HepG2 (cell line): Measurements from ENCODE around the gene ASGR1. TPM values are rescaled to one million over a fixed set of nuclear protein-coding genes. Genes with fewer than 3 reads are reported as not detected.
"Not testable (repeated sequence)": the region's sequence is repeated elsewhere in the genome, so short reads cannot be mapped to it uniquely, and the experiment has no call there.

Source experiments
- ATAC-seq: fragments of 200-7000 bp; cut with Tn5 transposase; 3 replicates; pipeline ENCODE4 v1.9.1; 2020; ENCODE audit warnings: mild to moderate bottlenecking, moderate library complexity
- BruUV-seq: library from RNA; stranded (reverse); fragments of 400-500 nt; replicated peaks from 2 replicates; lab custom pipeline; 2021; lab: Mats Ljungman, UMichigan
- CTCF ChIA-PET: fragments of 300-600 bp; formaldehyde crosslinking; extraction: SDS; loops from one replicate; lab custom pipeline; 2021; ENCODE audit warnings: low total read pairs, inconsistent platforms, low intra/inter-chr PET ratio; lab: Yijun Ruan, JAX
- POLR2A ChIA-PET: fragments of 350-600 bp; sonication (Branson Sonifier 250); formaldehyde crosslinking; loops from one replicate; lab custom pipeline; 2020; ENCODE audit warnings: antibody characterized with exemption, inconsistent platforms; lab: Yijun Ruan, JAX
- DNase-seq: peaks from one replicate; pipeline ENCODE4 v3.0.0-alpha.2; 2015; ENCODE audit warnings: low spot score
- FAIRE-seq: peaks from 3 replicates; lab custom pipeline; 2011; peaks lifted over from hg19 to GRCh38; lab: Jason Lieb, UNC
- H2AFZ ChIP-seq: one replicate; pipeline ENCODE4 v1.6.1; 2011; ENCODE audit warnings: low read length, inconsistent platforms
- H3K27ac ChIP-seq: fragments of 300-600 bp; 3 replicates; pipeline ENCODE4 v1.8.0; 2011; ENCODE audit warnings: mixed run types, mild to moderate bottlenecking, mixed read lengths, low read length, inconsistent platforms; ENCODE audit not compliant: insufficient read depth; ENCODE audit errors: extremely low read length
- H3K27me3 ChIP-seq, 2 experiments: fragments of 200-600 bp in 1 of 2; 2 replicates in 1 of 2; 3 replicates in 1 of 2; pipeline versions ENCODE4 v1.6.0 to v1.8.0; 2011; ENCODE audit warnings: low read length in 2 of 2, mild to moderate bottlenecking in 2 of 2, moderate library complexity in 2 of 2, inconsistent platforms in 1 of 2; ENCODE audit not compliant: insufficient read depth in 2 of 2, control insufficient read depth in 1 of 2
- H3K36me3 ChIP-seq, 2 experiments: fragments of 200-600 bp in 1 of 2; replicated peaks in 1 of 2; 2 replicates in 1 of 2; 3 replicates in 1 of 2; pipeline versions ENCODE4 v1.5.1 to v1.8.0; 2011; ENCODE audit warnings: low read length in 2 of 2, inconsistent platforms in 1 of 2; ENCODE audit not compliant: insufficient read depth in 2 of 2, control insufficient read depth in 1 of 2
- H3K4me1 ChIP-seq: 2 replicates; pipeline ENCODE4 v1.5.1; 2012; ENCODE audit warnings: low read length, inconsistent platforms; ENCODE audit not compliant: insufficient read depth
- H3K4me2 ChIP-seq: 2 replicates; pipeline ENCODE4 v1.6.0; 2011; ENCODE audit warnings: low read depth, low read length, inconsistent platforms
- H3K4me3 ChIP-seq, 3 experiments: fragments of 200-600 bp in 1 of 3; sonication (generic), shearing (Covaris generic) in 1 of 3; replicated peaks in 1 of 3; 2 replicates each; pipeline ENCODE4 v1.5.1; 2011 to 2016; ENCODE audit warnings: low read length in 3 of 3, inconsistent platforms in 2 of 3, low read depth in 2 of 3, mild to moderate bottlenecking in 2 of 3, control low read depth in 1 of 3, mixed read lengths in 1 of 3; ENCODE audit not compliant: insufficient read depth in 1 of 3
- H3K79me2 ChIP-seq: one replicate; pipeline ENCODE4 v1.6.1; 2011; ENCODE audit warnings: low read length, inconsistent platforms; ENCODE audit not compliant: insufficient read depth
- H3K9ac ChIP-seq: 2 replicates; pipeline ENCODE4 v1.6.0; 2011; ENCODE audit warnings: mild to moderate bottlenecking, low read depth, low read length, inconsistent platforms; ENCODE audit not compliant: insufficient read depth
- H3K9me3 ChIP-seq: 2 replicates; pipeline ENCODE4 v1.5.1; 2012; ENCODE audit warnings: mild to moderate bottlenecking, low read length
- H4K20me1 ChIP-seq: 2 replicates; pipeline ENCODE4 v1.6.0; 2011; ENCODE audit warnings: inconsistent platforms, mild to moderate bottlenecking, low read length, moderate library complexity; ENCODE audit not compliant: insufficient read depth
- POLR2A ChIP-seq, 2 experiments: IDR thresholded peaks; 2 replicates each; pipeline ENCODE4 v1.6.1; 2011; ENCODE audit warnings: low read depth in 2 of 2, low read length in 2 of 2, mild to moderate bottlenecking in 1 of 2, moderate library complexity in 1 of 2; ENCODE audit not compliant: insufficient read depth in 1 of 2
- POLR2AphosphoS5 ChIP-seq: IDR thresholded peaks from 2 replicates; pipeline ENCODE4 v1.6.1; 2012; ENCODE audit warnings: low read depth, low read length
- POLR2G ChIP-seq: fragments of 200-400 bp; formaldehyde crosslinking; IDR thresholded peaks from 2 replicates; pipeline ENCODE4 v1.6.1; 2018; ENCODE audit warnings: mild to moderate bottlenecking, low read depth, low read length, moderate library complexity
- PRPF4 ChIP-seq: fragments of 200-400 bp; formaldehyde crosslinking; IDR thresholded peaks from 2 replicates; pipeline ENCODE4 v1.6.1; 2016; ENCODE audit warnings: low read length, low read depth; ENCODE audit not compliant: poor library complexity, severe bottlenecking
- RBFOX2 ChIP-seq: fragments of 200-400 bp; formaldehyde crosslinking; IDR thresholded peaks from 2 replicates; pipeline ENCODE4 v1.6.1; 2017; ENCODE audit warnings: low read depth, mild to moderate bottlenecking, low read length
- RBM22 ChIP-seq: fragments of 200-400 bp; formaldehyde crosslinking; optimal IDR thresholded peaks from 2 replicates; pipeline ENCODE3; 2017; ENCODE audit warnings: mild to moderate bottlenecking, low read length, moderate library complexity
- ZBTB38 ChIP-seq: sonication (generic); formaldehyde crosslinking; IDR thresholded peaks from 2 replicates; pipeline ENCODE4 v1.5.1; 2020; ENCODE audit warnings: mild to moderate bottlenecking, missing genetic modification reagents
- ZC3H13 ChIP-seq: sonication (generic); formaldehyde crosslinking; IDR thresholded peaks from 2 replicates; pipeline ENCODE4 v1.8.1; 2023; ENCODE audit warnings: mild to moderate bottlenecking, missing genetic modification reagents, moderate library complexity
- ZNF121 ChIP-seq: sonication (generic); formaldehyde crosslinking; IDR thresholded peaks from 2 replicates; pipeline ENCODE4 v1.5.0; 2020; ENCODE audit warnings: mild to moderate bottlenecking, missing genetic modification reagents
- WGBS: methylation state at CpG from one replicate; pipeline ENCODE4 v1.1.6; 2017; ENCODE audit warnings: low lambda C conversion rate; 5-methylcytosine and 5-hydroxymethylcytosine counted together
- in situ Hi-C: cut with HindIII; loops from 2 replicates; pipeline ENCODE4 v1.10.0; 2017; ENCODE audit warnings: low pct_unique_long_range_greater_than_20kb; ENCODE audit not compliant: extremely low pct_ligation_motif_present
- intact Hi-C: fragments of 100-400 bp; cut with micrococcal nuclease; formaldehyde crosslinking; loops from one replicate; pipeline ENCODE4 v1.10.0; 2022; ENCODE audit not compliant: unreplicated experiment
- polyA plus RNA-seq, 8 experiments: library from polyadenylated mRNA; depleted of rRNA in 3 of 8; stranded (reverse) in 7 of 8; unstranded in 1 of 8; fragments of >200 nt; fragmentation: Illumina TruSeq in 4 of 8; extraction: Trizol in 4 of 8; gene quantifications; 2 replicates each; pipeline versions ENCODE4 v1.2.1 to v1.2.3, GENCODE V29; 2011 to 2016; ENCODE audit warnings: low read depth in 4 of 8, missing spikeins in 1 of 8, mixed read lengths in 1 of 8; ENCODE audit not compliant: insufficient read depth in 1 of 8
- total RNA-seq, 5 experiments: library from RNA; depleted of rRNA; stranded (reverse); fragments of >200 nt; fragmentation: Illumina TruSeq; extraction: Trizol; gene quantifications; 2 replicates each; pipeline ENCODE4 v1.2.3, GENCODE V29; 2016; ENCODE audit warnings: low read depth in 1 of 5
- TF ChIP-seq, protein P1 (sequence below): sonication (generic); formaldehyde crosslinking; IDR thresholded peaks from 2 replicates; pipeline ENCODE4 v1.9.0; 2021; ENCODE audit warnings: mild to moderate bottlenecking, missing genetic modification reagents

ASGR1 gene
- total and polyA plus RNA-seq, 2 of the 13 experiments (the other 11 are each of a cell fraction or from before 2014, with no cell fraction given): 353 to 796 TPM

- peaks cover 34% of the 10 kb centered on the region for H3K79me2 ChIP-seq
- peak; percentile 44 for FAIRE-seq
- H3K4me1 ChIP-seq: peaks cover 72% of the 10 kb centered on the region
- peaks cover 20 to 42% of the 10 kb centered on the region in 2 experiments for H3K36me3 ChIP-seq
- intact Hi-C loops: loop anchor here (10.0 kb wide), 1 partner anchor 62 kb away; the partner anchor contains the start of genes DVL2 and PHF23
- H3K4me3 ChIP-seq, DNase-seq, H3K27ac ChIP-seq, H3K9me3 ChIP-seq, in situ Hi-C loops, H3K4me2 ChIP-seq, H2AFZ ChIP-seq, CTCF ChIA-PET, H3K27me3 ChIP-seq, ATAC-seq, BruUV-seq, H3K9ac ChIP-seq: not testable (repeated sequence)
- TF ChIP-seq POLR2G (peak; percentile 45), PRPF4 (peak; percentile 75), ZNF121 (CRISPR knock-in tag) (peak; percentile 61; the same call in 1 of the 2 replicates), ZC3H13 (CRISPR knock-in tag) (peak; percentile 23; the same call in 1 of the 2 replicates), ZBTB38 (CRISPR knock-in tag) (peak; percentile 91), RBM22 (peak; percentile 85), POLR2A (IDR thresholded peaks at IDR 0.05; ENCODE audit: insufficient read depth in 1 of 2, low read depth in 2 of 2, low read length in 2 of 2) (peak in 1 of 2 experiments; percentile 38; a peak in 1 of 4 replicates), RBFOX2 (0 out of 2 replicates have a peak, but pooled peaks have one; percentile 37), POLR2AphosphoS5 (peak; percentile 55)
- TF ChIP-seq, protein P1, sequence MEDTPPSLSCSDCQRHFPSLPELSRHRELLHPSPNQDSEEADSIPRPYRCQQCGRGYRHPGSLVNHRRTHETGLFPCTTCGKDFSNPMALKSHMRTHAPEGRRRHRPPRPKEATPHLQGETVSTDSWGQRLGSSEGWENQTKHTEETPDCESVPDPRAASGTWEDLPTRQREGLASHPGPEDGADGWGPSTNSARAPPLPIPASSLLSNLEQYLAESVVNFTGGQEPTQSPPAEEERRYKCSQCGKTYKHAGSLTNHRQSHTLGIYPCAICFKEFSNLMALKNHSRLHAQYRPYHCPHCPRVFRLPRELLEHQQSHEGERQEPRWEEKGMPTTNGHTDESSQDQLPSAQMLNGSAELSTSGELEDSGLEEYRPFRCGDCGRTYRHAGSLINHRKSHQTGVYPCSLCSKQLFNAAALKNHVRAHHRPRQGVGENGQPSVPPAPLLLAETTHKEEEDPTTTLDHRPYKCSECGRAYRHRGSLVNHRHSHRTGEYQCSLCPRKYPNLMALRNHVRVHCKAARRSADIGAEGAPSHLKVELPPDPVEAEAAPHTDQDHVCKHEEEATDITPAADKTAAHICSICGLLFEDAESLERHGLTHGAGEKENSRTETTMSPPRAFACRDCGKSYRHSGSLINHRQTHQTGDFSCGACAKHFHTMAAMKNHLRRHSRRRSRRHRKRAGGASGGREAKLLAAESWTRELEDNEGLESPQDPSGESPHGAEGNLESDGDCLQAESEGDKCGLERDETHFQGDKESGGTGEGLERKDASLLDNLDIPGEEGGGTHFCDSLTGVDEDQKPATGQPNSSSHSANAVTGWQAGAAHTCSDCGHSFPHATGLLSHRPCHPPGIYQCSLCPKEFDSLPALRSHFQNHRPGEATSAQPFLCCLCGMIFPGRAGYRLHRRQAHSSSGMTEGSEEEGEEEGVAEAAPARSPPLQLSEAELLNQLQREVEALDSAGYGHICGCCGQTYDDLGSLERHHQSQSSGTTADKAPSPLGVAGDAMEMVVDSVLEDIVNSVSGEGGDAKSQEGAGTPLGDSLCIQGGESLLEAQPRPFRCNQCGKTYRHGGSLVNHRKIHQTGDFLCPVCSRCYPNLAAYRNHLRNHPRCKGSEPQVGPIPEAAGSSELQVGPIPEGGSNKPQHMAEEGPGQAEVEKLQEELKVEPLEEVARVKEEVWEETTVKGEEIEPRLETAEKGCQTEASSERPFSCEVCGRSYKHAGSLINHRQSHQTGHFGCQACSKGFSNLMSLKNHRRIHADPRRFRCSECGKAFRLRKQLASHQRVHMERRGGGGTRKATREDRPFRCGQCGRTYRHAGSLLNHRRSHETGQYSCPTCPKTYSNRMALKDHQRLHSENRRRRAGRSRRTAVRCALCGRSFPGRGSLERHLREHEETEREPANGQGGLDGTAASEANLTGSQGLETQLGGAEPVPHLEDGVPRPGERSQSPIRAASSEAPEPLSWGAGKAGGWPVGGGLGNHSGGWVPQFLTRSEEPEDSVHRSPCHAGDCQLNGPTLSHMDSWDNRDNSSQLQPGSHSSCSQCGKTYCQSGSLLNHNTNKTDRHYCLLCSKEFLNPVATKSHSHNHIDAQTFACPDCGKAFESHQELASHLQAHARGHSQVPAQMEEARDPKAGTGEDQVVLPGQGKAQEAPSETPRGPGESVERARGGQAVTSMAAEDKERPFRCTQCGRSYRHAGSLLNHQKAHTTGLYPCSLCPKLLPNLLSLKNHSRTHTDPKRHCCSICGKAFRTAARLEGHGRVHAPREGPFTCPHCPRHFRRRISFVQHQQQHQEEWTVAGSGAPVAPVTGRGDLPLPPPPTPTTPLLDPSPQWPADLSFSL (CRISPR knock-in tag): peak; percentile 71; the same call in 1 of the 2 replicates
- peaks cover 39% of the 10 kb centered on the region for H4K20me1 ChIP-seq
- POLR2A ChIA-PET: interaction anchor here (1.5 kb wide), 1 partner anchor 12 kb away, joined by 3 read pairs; no protein-coding TSS in a partner anchor
- WGBS: 91% methylated on average over 18 of the region's 18 CpGs
Measured at GRCh38 chr17:7172522-7173191, 6.5 kb downstream of the ASGR1 start.
